HCT116 (cell line): ENCODE data around the gene ALKBH7. TPM values are rescaled to one million over a fixed set of nuclear protein-coding genes. Genes with fewer than 3 reads are reported as not detected.
A peak's percentile ranks its signal among the peaks of the same experiment; 100 is the strongest.

ENCODE experiments used
- ATAC-seq: fragments of 200-7000 bp; cut with Tn5 transposase; 2 replicates; pipeline ENCODE4 v1.9.1; 2020; ENCODE audit warnings: mild to moderate bottlenecking, moderate library complexity
- BruUV-seq: library from RNA; stranded (reverse); fragments of 400-500 nt; replicated peaks from 2 replicates; lab custom pipeline; 2021; lab: Mats Ljungman, UMichigan
- CTCF ChIA-PET: fragments of 300-600 bp; sonication (Branson Sonifier 250); formaldehyde crosslinking; loops from one replicate; lab custom pipeline; 2021; ENCODE audit warnings: antibody characterized with exemption; lab: Charles Lee
- POLR2A ChIA-PET: fragments of 300-600, 350-600 bp; sonication (Branson Sonifier 250); formaldehyde crosslinking; loops from one replicate; lab custom pipeline; 2021; ENCODE audit warnings: antibody characterized with exemption; lab: Charles Lee
- RAD21 ChIA-PET, 2 experiments: fragments of 300-600 bp; sonication (Branson Sonifier 250); formaldehyde crosslinking; loops; one replicate each; lab custom pipeline; 2023; ENCODE audit warnings: low total read pairs in 2 of 2; ENCODE audit not compliant: uncharacterized antibody in 2 of 2, unreplicated experiment in 2 of 2, low non-redundant PET in 1 of 2; lab: Charles Lee
- DNase-seq: peaks from one replicate; pipeline ENCODE4 v3.0.0-alpha.2; 2010; ENCODE audit warnings: low read depth, low spot score
- H2AFZ ChIP-seq: fragments of 200-600 bp; shearing (Covaris generic), sonication (generic); 2 replicates; pipeline ENCODE4 v1.6.1; 2017; ENCODE audit warnings: low read depth, mixed run types, mixed read lengths, antibody characterized with exemption, low read length; ENCODE audit not compliant: poor library complexity, severe bottlenecking
- H3K27ac ChIP-seq: 2 replicates; pipeline ENCODE4 v1.5.1; 2012; ENCODE audit warnings: low read depth, low read length
- H3K27me3 ChIP-seq: fragments of 200-600 bp; sonication (generic); 2 replicates; pipeline ENCODE4 v1.6.1; 2016; ENCODE audit warnings: mixed run types, low read length, mixed read lengths; ENCODE audit not compliant: insufficient read depth
- H3K36me3 ChIP-seq, 2 experiments: fragments of 200-500 bp in 1 of 2; fragments of 200-600 bp in 1 of 2; sonication (Bioruptor generic) in 1 of 2; sonication (generic) in 1 of 2; 2 replicates each; pipeline versions ENCODE4 v1.5.1 to v1.6.1; 2014 to 2016; ENCODE audit warnings: low read length in 2 of 2, inconsistent platforms in 1 of 2, mixed read lengths in 1 of 2, mixed run types in 1 of 2; ENCODE audit not compliant: insufficient read depth in 2 of 2, control insufficient read depth in 1 of 2
- H3K4me1 ChIP-seq, 2 experiments: fragments of 200-600 bp in 1 of 2; sonication (generic) in 1 of 2; 2 replicates each; pipeline versions ENCODE4 v1.5.1 to v1.6.1; 2012 to 2017; ENCODE audit warnings: low read length in 2 of 2, inconsistent platforms in 1 of 2, mild to moderate bottlenecking in 1 of 2, mixed read lengths in 1 of 2, mixed run types in 1 of 2, moderate library complexity in 1 of 2; ENCODE audit not compliant: insufficient read depth in 2 of 2, control insufficient read depth in 1 of 2
- H3K4me2 ChIP-seq: fragments of 200-600 bp; sonication (generic); 2 replicates; pipeline ENCODE4 v1.6.1; 2017; ENCODE audit warnings: mixed run types, low read length, mixed read lengths
- H3K4me3 ChIP-seq, 2 experiments: fragments of 200-600 bp in 1 of 2; sonication (generic) in 1 of 2; replicated peaks in 1 of 2; 2 replicates each; pipeline ENCODE4 v1.5.1; 2011 to 2016; ENCODE audit warnings: low read length in 2 of 2, control low read depth in 1 of 2, low read depth in 1 of 2, mild to moderate bottlenecking in 1 of 2, mixed read lengths in 1 of 2, mixed run types in 1 of 2
- H3K79me2 ChIP-seq: fragments of 200-600 bp; sonication (generic); 2 replicates; pipeline ENCODE4 v1.6.1; 2017; ENCODE audit warnings: mild to moderate bottlenecking, mixed run types, low read length, moderate library complexity, mixed read lengths; ENCODE audit not compliant: insufficient read depth
- H3K9ac ChIP-seq: fragments of 200-600 bp; sonication (generic); 2 replicates; pipeline ENCODE4 v1.6.1; 2016; ENCODE audit warnings: low read length, mixed read lengths
- H3K9me2 ChIP-seq: fragments of 200-600 bp; sonication (generic), shearing (Covaris generic); 2 replicates; pipeline ENCODE4 v1.6.1; 2017; ENCODE audit warnings: mixed run types, mild to moderate bottlenecking, moderate library complexity; ENCODE audit not compliant: insufficient read depth
- H3K9me3 ChIP-seq, 2 experiments: fragments of 200-500 bp in 1 of 2; fragments of 200-600 bp in 1 of 2; sonication (Bioruptor generic) in 1 of 2; sonication (generic) in 1 of 2; 2 replicates each; pipeline ENCODE4 v1.6.1; 2014 to 2017; ENCODE audit warnings: low read length in 2 of 2, mixed read lengths in 2 of 2, inconsistent platforms in 1 of 2, low read depth in 1 of 2, mild to moderate bottlenecking in 1 of 2, mixed run types in 1 of 2, moderate library complexity in 1 of 2; ENCODE audit not compliant: control insufficient read depth in 1 of 2, insufficient read depth in 1 of 2
- H4K20me1 ChIP-seq: fragments of 200-600 bp; sonication (generic), shearing (Covaris generic); 2 replicates; pipeline ENCODE4 v1.6.1; 2017; ENCODE audit warnings: mixed run types, mild to moderate bottlenecking, moderate library complexity; ENCODE audit not compliant: insufficient read depth
- CBX3 ChIP-seq: IDR thresholded peaks from 2 replicates; pipeline ENCODE4 v1.6.1; 2012; ENCODE audit warnings: low read depth
- CEBPB ChIP-seq: IDR thresholded peaks from 2 replicates; pipeline ENCODE4 v1.6.1; 2012; ENCODE audit warnings: low read depth
- ELF1 ChIP-seq: IDR thresholded peaks from 2 replicates; pipeline ENCODE4 v1.6.1; 2012; ENCODE audit warnings: low read depth, borderline replicate concordance
- EZH2 ChIP-seq: fragments of 200-600 bp; sonication (generic); IDR thresholded peaks from 2 replicates; pipeline ENCODE4 v1.6.1; 2017; ENCODE audit warnings: antibody characterized with exemption, mixed run types
- EZH2phosphoT487 ChIP-seq: fragments of 200-600 bp; IDR thresholded peaks from 2 replicates; pipeline ENCODE4 v1.6.1; 2018; ENCODE audit warnings: antibody characterized with exemption, borderline replicate concordance
- FOSL1 ChIP-seq: IDR thresholded peaks from 2 replicates; pipeline ENCODE4 v1.6.1; 2012; ENCODE audit warnings: low read depth
- JUND ChIP-seq: IDR thresholded peaks from 2 replicates; pipeline ENCODE4 v1.6.1; 2012
- POLR2A ChIP-seq: IDR thresholded peaks from 2 replicates; pipeline ENCODE4 v1.7.0; 2011; ENCODE audit warnings: borderline replicate concordance; ENCODE audit not compliant: insufficient read depth, insufficient read length; ENCODE audit errors: extremely low read depth
- POLR2AphosphoS5 ChIP-seq: IDR thresholded peaks from 2 replicates; pipeline ENCODE4 v1.6.1; 2011; ENCODE audit warnings: mild to moderate bottlenecking, low read depth, low read length, moderate library complexity
- SP1 ChIP-seq: IDR thresholded peaks from 2 replicates; pipeline ENCODE4 v1.6.1; 2012; ENCODE audit warnings: low read depth
- SRF ChIP-seq: IDR thresholded peaks from 2 replicates; pipeline ENCODE4 v1.6.1; 2012; ENCODE audit warnings: low read depth
- TCF7L2 ChIP-seq: IDR thresholded peaks from 2 replicates; pipeline ENCODE4 v1.7.0; 2011; ENCODE audit warnings: borderline replicate concordance, inconsistent platforms; ENCODE audit not compliant: insufficient read depth, insufficient read length; ENCODE audit errors: extremely low read depth
- ZNF274 ChIP-seq: fragments of 200-500 bp; sonication (Bioruptor generic); IDR thresholded peaks from 2 replicates; pipeline ENCODE4 v1.6.1; 2014; ENCODE audit warnings: mild to moderate bottlenecking, low read depth, low read length, inconsistent platforms
- intact Hi-C: fragments of 100-400 bp; cut with micrococcal nuclease; formaldehyde crosslinking; loops from 2 replicates; pipeline ENCODE4 v1.10.0; 2022
- total RNA-seq: library from RNA; stranded (reverse); gene quantifications from one replicate; pipeline ENCODE4 v1.2.1, GENCODE V29; 2021; ENCODE audit not compliant: unreplicated experiment
- TF ChIP-seq, protein P1 (sequence below): IDR thresholded peaks from 2 replicates; pipeline ENCODE4 v1.6.1; 2011; ENCODE audit warnings: mild to moderate bottlenecking, low read length, moderate library complexity; ENCODE audit not compliant: insufficient replicate concordance; ENCODE audit errors: extremely low read depth
- TF ChIP-seq, protein P2 (sequence below): IDR thresholded peaks from 2 replicates; pipeline ENCODE4 v1.6.1; 2012
- TF ChIP-seq, protein P3 (sequence below): IDR thresholded peaks from 2 replicates; pipeline ENCODE4 v1.6.1; 2012
- TF ChIP-seq, protein P4 (sequence below), 3 experiments: fragments of 200-600 bp in 1 of 3; sonication (generic) in 1 of 3; IDR thresholded peaks in 2 of 3; conservative IDR thresholded peaks in 1 of 3; 2 replicates each; pipeline ENCODE4 v1.5.1; 2012 to 2017; ENCODE audit warnings: low read depth in 2 of 3, low read length in 2 of 3, antibody characterized with exemption in 1 of 3, borderline replicate concordance in 1 of 3, control low read depth in 1 of 3, mild to moderate bottlenecking in 1 of 3, mixed read lengths in 1 of 3, mixed run types in 1 of 3, moderate library complexity in 1 of 3; ENCODE audit not compliant: insufficient read depth in 1 of 3
- TF ChIP-seq, protein P5 (sequence below): IDR thresholded peaks from 2 replicates; pipeline ENCODE4 v1.6.1; 2012; ENCODE audit warnings: low read depth

Gene ALKBH7
- total RNA-seq, 1 experiment from 2014 or later: 57.1 TPM

DNA sequence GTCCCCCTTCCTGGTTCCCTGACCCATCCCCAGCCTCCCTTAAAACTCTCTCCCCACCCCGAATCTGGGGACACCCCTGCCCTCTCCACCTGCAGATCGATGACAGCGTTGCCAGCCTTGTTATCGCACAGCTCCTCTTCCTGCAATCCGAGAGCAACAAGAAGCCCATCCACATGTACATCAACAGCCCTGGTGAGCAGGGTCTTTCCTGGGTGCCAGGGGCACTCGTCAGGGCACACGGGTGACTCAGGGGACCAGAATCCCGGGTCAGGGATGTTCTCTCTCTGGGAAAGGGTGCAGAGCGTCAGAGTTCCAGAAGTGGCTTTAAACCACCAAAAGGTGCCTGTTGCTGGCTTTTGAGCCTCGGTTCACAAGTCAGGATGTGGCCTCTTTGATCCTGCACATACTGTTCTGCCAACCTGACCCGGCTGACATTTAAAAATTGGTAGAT, 10.2 kb upstream of the ALKBH7 start:
- ATAC-seq: no peak
- peaks cover 0 to 22% of the 10 kb centered on the region in 2 experiments for H3K4me1 ChIP-seq
- no peak overlapping the region for H2AFZ ChIP-seq
- no peaks in the 10 kb centered on the region for H3K9me2 ChIP-seq
- H3K27me3 ChIP-seq: no peaks in the 10 kb centered on the region
- H3K36me3 ChIP-seq: peaks cover 6 to 23% of the 10 kb centered on the region in 2 experiments
- peak overlapping the region; percentile 68 for H3K27ac ChIP-seq
- H3K9me3 ChIP-seq: no peaks in the 10 kb centered on the region
- peak overlapping the region; percentile 88 for H3K4me2 ChIP-seq
- no peak for TF ChIP-seq SP1
- TF ChIP-seq, protein P1, sequence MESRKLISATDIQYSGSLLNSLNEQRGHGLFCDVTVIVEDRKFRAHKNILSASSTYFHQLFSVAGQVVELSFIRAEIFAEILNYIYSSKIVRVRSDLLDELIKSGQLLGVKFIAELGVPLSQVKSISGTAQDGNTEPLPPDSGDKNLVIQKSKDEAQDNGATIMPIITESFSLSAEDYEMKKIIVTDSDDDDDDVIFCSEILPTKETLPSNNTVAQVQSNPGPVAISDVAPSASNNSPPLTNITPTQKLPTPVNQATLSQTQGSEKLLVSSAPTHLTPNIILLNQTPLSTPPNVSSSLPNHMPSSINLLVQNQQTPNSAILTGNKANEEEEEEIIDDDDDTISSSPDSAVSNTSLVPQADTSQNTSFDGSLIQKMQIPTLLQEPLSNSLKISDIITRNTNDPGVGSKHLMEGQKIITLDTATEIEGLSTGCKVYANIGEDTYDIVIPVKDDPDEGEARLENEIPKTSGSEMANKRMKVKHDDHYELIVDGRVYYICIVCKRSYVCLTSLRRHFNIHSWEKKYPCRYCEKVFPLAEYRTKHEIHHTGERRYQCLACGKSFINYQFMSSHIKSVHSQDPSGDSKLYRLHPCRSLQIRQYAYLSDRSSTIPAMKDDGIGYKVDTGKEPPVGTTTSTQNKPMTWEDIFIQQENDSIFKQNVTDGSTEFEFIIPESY: no peak
- no peak for TF ChIP-seq TCF7L2
- TF ChIP-seq, protein P2, sequence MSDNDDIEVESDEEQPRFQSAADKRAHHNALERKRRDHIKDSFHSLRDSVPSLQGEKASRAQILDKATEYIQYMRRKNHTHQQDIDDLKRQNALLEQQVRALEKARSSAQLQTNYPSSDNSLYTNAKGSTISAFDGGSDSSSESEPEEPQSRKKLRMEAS: no peak
- TF ChIP-seq CBX3: no peak
- no peak for TF ChIP-seq POLR2AphosphoS5
- TF ChIP-seq, protein P3, sequence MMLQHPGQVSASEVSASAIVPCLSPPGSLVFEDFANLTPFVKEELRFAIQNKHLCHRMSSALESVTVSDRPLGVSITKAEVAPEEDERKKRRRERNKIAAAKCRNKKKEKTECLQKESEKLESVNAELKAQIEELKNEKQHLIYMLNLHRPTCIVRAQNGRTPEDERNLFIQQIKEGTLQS: no peak
- TF ChIP-seq ZNF274: no peak
- TF ChIP-seq EZH2phosphoT487: no peak
- TF ChIP-seq ELF1: no peak
- TF ChIP-seq, protein P4, sequence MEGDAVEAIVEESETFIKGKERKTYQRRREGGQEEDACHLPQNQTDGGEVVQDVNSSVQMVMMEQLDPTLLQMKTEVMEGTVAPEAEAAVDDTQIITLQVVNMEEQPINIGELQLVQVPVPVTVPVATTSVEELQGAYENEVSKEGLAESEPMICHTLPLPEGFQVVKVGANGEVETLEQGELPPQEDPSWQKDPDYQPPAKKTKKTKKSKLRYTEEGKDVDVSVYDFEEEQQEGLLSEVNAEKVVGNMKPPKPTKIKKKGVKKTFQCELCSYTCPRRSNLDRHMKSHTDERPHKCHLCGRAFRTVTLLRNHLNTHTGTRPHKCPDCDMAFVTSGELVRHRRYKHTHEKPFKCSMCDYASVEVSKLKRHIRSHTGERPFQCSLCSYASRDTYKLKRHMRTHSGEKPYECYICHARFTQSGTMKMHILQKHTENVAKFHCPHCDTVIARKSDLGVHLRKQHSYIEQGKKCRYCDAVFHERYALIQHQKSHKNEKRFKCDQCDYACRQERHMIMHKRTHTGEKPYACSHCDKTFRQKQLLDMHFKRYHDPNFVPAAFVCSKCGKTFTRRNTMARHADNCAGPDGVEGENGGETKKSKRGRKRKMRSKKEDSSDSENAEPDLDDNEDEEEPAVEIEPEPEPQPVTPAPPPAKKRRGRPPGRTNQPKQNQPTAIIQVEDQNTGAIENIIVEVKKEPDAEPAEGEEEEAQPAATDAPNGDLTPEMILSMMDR (IDR thresholded peaks at IDR 0.05 in 2 of 3, conservative IDR thresholded peaks at IDR 0.05 in 1 of 3; ENCODE audit: borderline replicate concordance in 1 of 3, insufficient read depth in 1 of 3, low read depth in 2 of 3, low read length in 2 of 3): no peak
- no peak for TF ChIP-seq CEBPB
- TF ChIP-seq, protein P5, sequence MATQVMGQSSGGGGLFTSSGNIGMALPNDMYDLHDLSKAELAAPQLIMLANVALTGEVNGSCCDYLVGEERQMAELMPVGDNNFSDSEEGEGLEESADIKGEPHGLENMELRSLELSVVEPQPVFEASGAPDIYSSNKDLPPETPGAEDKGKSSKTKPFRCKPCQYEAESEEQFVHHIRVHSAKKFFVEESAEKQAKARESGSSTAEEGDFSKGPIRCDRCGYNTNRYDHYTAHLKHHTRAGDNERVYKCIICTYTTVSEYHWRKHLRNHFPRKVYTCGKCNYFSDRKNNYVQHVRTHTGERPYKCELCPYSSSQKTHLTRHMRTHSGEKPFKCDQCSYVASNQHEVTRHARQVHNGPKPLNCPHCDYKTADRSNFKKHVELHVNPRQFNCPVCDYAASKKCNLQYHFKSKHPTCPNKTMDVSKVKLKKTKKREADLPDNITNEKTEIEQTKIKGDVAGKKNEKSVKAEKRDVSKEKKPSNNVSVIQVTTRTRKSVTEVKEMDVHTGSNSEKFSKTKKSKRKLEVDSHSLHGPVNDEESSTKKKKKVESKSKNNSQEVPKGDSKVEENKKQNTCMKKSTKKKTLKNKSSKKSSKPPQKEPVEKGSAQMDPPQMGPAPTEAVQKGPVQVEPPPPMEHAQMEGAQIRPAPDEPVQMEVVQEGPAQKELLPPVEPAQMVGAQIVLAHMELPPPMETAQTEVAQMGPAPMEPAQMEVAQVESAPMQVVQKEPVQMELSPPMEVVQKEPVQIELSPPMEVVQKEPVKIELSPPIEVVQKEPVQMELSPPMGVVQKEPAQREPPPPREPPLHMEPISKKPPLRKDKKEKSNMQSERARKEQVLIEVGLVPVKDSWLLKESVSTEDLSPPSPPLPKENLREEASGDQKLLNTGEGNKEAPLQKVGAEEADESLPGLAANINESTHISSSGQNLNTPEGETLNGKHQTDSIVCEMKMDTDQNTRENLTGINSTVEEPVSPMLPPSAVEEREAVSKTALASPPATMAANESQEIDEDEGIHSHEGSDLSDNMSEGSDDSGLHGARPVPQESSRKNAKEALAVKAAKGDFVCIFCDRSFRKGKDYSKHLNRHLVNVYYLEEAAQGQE: no peak
- TF ChIP-seq POLR2A: no peak
- no peak for TF ChIP-seq JUND
- no peak for TF ChIP-seq EZH2
- TF ChIP-seq SRF: no peak
- TF ChIP-seq FOSL1: no peak
- intact Hi-C loops: no loop called here
- ChIA-PET CTCF (no interaction called here), POLR2A (interaction anchor here (0.6 to 0.7 kb wide), 2 partner anchors 333 to 837 kb away, joined by 3 read pairs; no protein-coding TSS in a partner anchor), RAD21 (no interaction called here)
- H3K9ac ChIP-seq: peak overlapping the region; percentile 89
- TSS peak; percentile 71 for BruUV-seq
- no peak for DNase-seq
- peaks cover 17% of the 10 kb centered on the region; the same call in 1 of the 2 replicates for H3K79me2 ChIP-seq
- peak overlapping the region; percentile 67 to 84 for H3K4me3 ChIP-seq
- H4K20me1 ChIP-seq: no peaks in the 10 kb centered on the region
